ENCODE measurements around the gene MSH3.

DNA sequence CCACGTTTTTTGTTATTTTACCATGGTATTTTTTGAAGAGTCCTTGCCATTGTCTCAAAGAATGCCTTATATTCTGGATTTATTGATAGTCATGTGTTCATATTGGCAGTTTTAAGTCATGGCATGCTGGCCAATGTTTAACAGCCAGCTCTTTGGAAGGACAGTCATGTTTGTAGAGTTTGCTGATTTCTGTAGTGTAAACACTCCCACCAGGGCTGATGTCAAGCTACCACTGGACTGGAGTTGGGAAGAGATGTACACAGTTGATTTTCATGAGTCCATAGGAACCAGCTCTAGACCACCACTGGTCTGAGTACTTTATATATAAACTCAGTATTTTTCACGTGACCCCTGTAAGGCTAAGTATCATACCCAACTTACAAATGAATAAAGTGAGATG is 125.6 kb downstream of the MSH3 start:
- TF ChIP-seq POLR2A (IDR thresholded peaks at IDR 0.05; ENCODE audit: low read depth, low read length) (no peak), POLR2AphosphoS5 (IDR thresholded peaks at IDR 0.05; ENCODE audit: low read depth, low read length) (no peak)
